H1 (cell line): ENCODE measurements around the gene RAB11FIP3. TPM values are rescaled to one million over a fixed set of nuclear protein-coding genes. Genes with fewer than 3 reads are reported as not detected.

Source experiments
- CTCF ChIA-PET: fragments of 300-600 bp; sonication (Branson Sonifier 250); formaldehyde crosslinking; loops from one replicate; lab custom pipeline; 2021; ENCODE audit not compliant: partially characterized antibody; lab: Charles Lee
- POLR2A ChIA-PET: fragments of 300-600 bp; sonication (Branson Sonifier 250); formaldehyde crosslinking; loops from one replicate; lab custom pipeline; 2021; ENCODE audit warnings: inconsistent platforms; ENCODE audit not compliant: partially characterized antibody; lab: Charles Lee
- DNase-seq, 2 experiments: peaks; one replicate each; pipeline versions ENCODE4 v3.0.0 to v3.0.0-alpha.2; 2010 to 2022; ENCODE audit warnings: low spot score in 2 of 2, low read depth in 1 of 2, mixed read lengths in 1 of 2
- FAIRE-seq: peaks from 2 replicates; lab custom pipeline; 2011; peaks lifted over from hg19 to GRCh38; lab: Jason Lieb, UNC
- H2AFZ ChIP-seq: 2 replicates; pipeline ENCODE4 v1.8.1; 2012; ENCODE audit warnings: low read length, inconsistent platforms
- H2AK5ac ChIP-seq: 2 replicates; pipeline ENCODE4 v1.6.1; 2013; ENCODE audit warnings: low read depth, low read length
- H2BK120ac ChIP-seq: replicated peaks from 2 replicates; pipeline ENCODE3; 2013; ENCODE audit warnings: low read depth, low read length, inconsistent platforms
- H2BK12ac ChIP-seq: 2 replicates; pipeline ENCODE4 v1.6.1; 2013; ENCODE audit warnings: low read depth, low read length
- H2BK15ac ChIP-seq: 2 replicates; pipeline ENCODE4 v1.6.1; 2013; ENCODE audit warnings: low read length
- H2BK20ac ChIP-seq: 2 replicates; pipeline ENCODE4 v1.6.1; 2013; ENCODE audit warnings: low read length
- H2BK5ac ChIP-seq: 2 replicates; pipeline ENCODE4 v1.6.1; 2013; ENCODE audit warnings: low read depth, low read length
- H3K14ac ChIP-seq: 2 replicates; pipeline ENCODE4 v1.6.1; 2013; ENCODE audit warnings: inconsistent platforms; ENCODE audit not compliant: insufficient read length
- H3K18ac ChIP-seq: 2 replicates; pipeline ENCODE4 v1.6.1; 2013; ENCODE audit warnings: low read length; ENCODE audit errors: extremely low read depth
- H3K23ac ChIP-seq: 2 replicates; pipeline ENCODE4 v1.6.1; 2013; ENCODE audit warnings: inconsistent platforms; ENCODE audit not compliant: insufficient read length
- H3K23me2 ChIP-seq: 2 replicates; pipeline ENCODE4 v1.6.1; 2013; ENCODE audit warnings: low read depth, low read length
- H3K27ac ChIP-seq: 2 replicates; pipeline ENCODE4 v1.6.1; 2011; ENCODE audit warnings: low read depth, low read length, inconsistent platforms
- H3K27me3 ChIP-seq, 4 experiments: replicated peaks in 1 of 4; 1 replicate in 1 of 4; 2 replicates in 3 of 4; pipeline versions ENCODE4 v1.6.1 to v1.8.1; 2011 to 2013; ENCODE audit warnings: low read length in 3 of 4, mild to moderate bottlenecking in 3 of 4, inconsistent platforms in 2 of 4, mixed read lengths in 2 of 4, moderate library complexity in 1 of 4; ENCODE audit not compliant: control insufficient read depth in 3 of 4, insufficient read depth in 3 of 4; ENCODE audit errors: extremely low read depth in 1 of 4
- H3K36me3 ChIP-seq, 4 experiments: 2 replicates each; pipeline versions ENCODE4 v1.6.1 to v1.8.1; 2011 to 2013; ENCODE audit warnings: mild to moderate bottlenecking in 4 of 4, low read length in 3 of 4, moderate library complexity in 2 of 4, control low read depth in 1 of 4, inconsistent platforms in 1 of 4; ENCODE audit not compliant: insufficient read depth in 4 of 4, control insufficient read depth in 2 of 4
- H3K4ac ChIP-seq: replicated peaks from 2 replicates; pipeline ENCODE3; 2013; ENCODE audit warnings: low read length, low read depth, mixed read lengths, inconsistent platforms; ENCODE audit not compliant: insufficient read length
- H3K4me1 ChIP-seq, 4 experiments: replicated peaks in 1 of 4; 1 replicate in 1 of 4; 2 replicates in 3 of 4; pipeline versions ENCODE4 v1.6.1 to v1.8.1; 2011 to 2013; ENCODE audit warnings: low read length in 3 of 4, inconsistent platforms in 2 of 4, mixed read lengths in 1 of 4; ENCODE audit not compliant: insufficient read depth in 4 of 4, control insufficient read depth in 3 of 4
- H3K4me2 ChIP-seq, 2 experiments: 2 replicates each; pipeline versions ENCODE4 v1.6.1 to v1.8.1; 2011 to 2013; ENCODE audit warnings: low read depth in 2 of 2, low read length in 2 of 2, control low read depth in 1 of 2, inconsistent platforms in 1 of 2, mild to moderate bottlenecking in 1 of 2; ENCODE audit not compliant: insufficient read depth in 1 of 2
- H3K4me3 ChIP-seq, 4 experiments: fragments of 200-600, 300-600 bp in 1 of 4; sonication (generic), shearing (Covaris generic), sonication (Bioruptor Twin) in 1 of 4; 2 replicates each; pipeline versions ENCODE4 v1.5.1 to v1.8.1; 2011 to 2016; ENCODE audit warnings: low read length in 4 of 4, low read depth in 3 of 4, control low read depth in 2 of 4, inconsistent platforms in 2 of 4, mild to moderate bottlenecking in 2 of 4, mixed read lengths in 1 of 4, moderate library complexity in 1 of 4; ENCODE audit not compliant: insufficient read depth in 2 of 4; ENCODE audit errors: extremely low read depth in 1 of 4
- H3K56ac ChIP-seq: replicated peaks from 2 replicates; pipeline ENCODE3; 2013; ENCODE audit warnings: low read depth, mild to moderate bottlenecking, mixed read lengths, low read length, inconsistent platforms; ENCODE audit not compliant: insufficient read length
- H3K79me1 ChIP-seq: 2 replicates; pipeline ENCODE4 v1.6.1; 2013; ENCODE audit warnings: low read depth, low read length, control low read depth
- H3K79me2 ChIP-seq, 2 experiments: 2 replicates each; pipeline versions ENCODE4 v1.6.1 to v1.8.1; 2012 to 2013; ENCODE audit warnings: low read length in 2 of 2, mild to moderate bottlenecking in 2 of 2, inconsistent platforms in 1 of 2; ENCODE audit not compliant: insufficient read depth in 2 of 2, control insufficient read depth in 1 of 2
- H3K9ac ChIP-seq, 4 experiments: replicated peaks in 1 of 4; 1 replicate in 1 of 4; 2 replicates in 3 of 4; pipeline versions ENCODE4 v1.6.1 to v1.8.1; 2011 to 2013; ENCODE audit warnings: low read depth in 3 of 4, low read length in 3 of 4, control low read depth in 2 of 4, mild to moderate bottlenecking in 2 of 4, moderate library complexity in 2 of 4, inconsistent platforms in 1 of 4; ENCODE audit errors: extremely low read depth in 1 of 4
- H3K9me3 ChIP-seq, 2 experiments: 2 replicates each; pipeline versions ENCODE4 v1.6.1 to v1.8.1; 2012 to 2013; ENCODE audit warnings: mild to moderate bottlenecking in 2 of 2, moderate library complexity in 2 of 2, control low read depth in 1 of 2, inconsistent platforms in 1 of 2, low read depth in 1 of 2, low read length in 1 of 2, mixed read lengths in 1 of 2; ENCODE audit not compliant: insufficient read depth in 2 of 2
- H4K20me1 ChIP-seq, 2 experiments: replicated peaks in 1 of 2; 2 replicates each; pipeline versions ENCODE3 to v1.8.1; 2011 to 2013; ENCODE audit warnings: inconsistent platforms in 2 of 2, low read length in 2 of 2, mild to moderate bottlenecking in 1 of 2; ENCODE audit not compliant: insufficient read depth in 2 of 2, control insufficient read depth in 1 of 2
- H4K5ac ChIP-seq: 2 replicates; pipeline ENCODE4 v1.6.1; 2013; ENCODE audit warnings: low read length, low read depth, mixed read lengths, inconsistent platforms; ENCODE audit not compliant: insufficient read length
- H4K8ac ChIP-seq: 2 replicates; pipeline ENCODE4 v1.8.0; 2013; ENCODE audit warnings: mild to moderate bottlenecking, moderate library complexity, low read length, inconsistent platforms; ENCODE audit not compliant: insufficient read depth; ENCODE audit errors: extremely low read depth
- H4K91ac ChIP-seq: replicated peaks from 2 replicates; pipeline ENCODE3; 2013; ENCODE audit warnings: low read length, mixed read lengths, inconsistent platforms; ENCODE audit not compliant: insufficient read length
- CTBP2 ChIP-seq: IDR thresholded peaks from 2 replicates; pipeline ENCODE4 v1.7.0; 2011; ENCODE audit warnings: borderline replicate concordance, mild to moderate bottlenecking, moderate library complexity, mixed read lengths, low read length; ENCODE audit not compliant: insufficient read depth, insufficient read length
- CTCF ChIP-seq, 3 experiments: IDR thresholded peaks; 1 replicate in 2 of 3; 2 replicates in 1 of 3; pipeline versions ENCODE4 v1.5.1 to v1.6.1; 2011; ENCODE audit warnings: low read length in 3 of 3, mild to moderate bottlenecking in 3 of 3, inconsistent platforms in 2 of 3, low read depth in 1 of 3, moderate library complexity in 1 of 3; ENCODE audit not compliant: insufficient read depth in 1 of 3; ENCODE audit errors: control extremely low read depth in 1 of 3
- EGR1 ChIP-seq: IDR thresholded peaks from 2 replicates; pipeline ENCODE4 v1.6.1; 2011; ENCODE audit warnings: low read depth, low read length, borderline replicate concordance
- GTF2F1 ChIP-seq: IDR thresholded peaks from 2 replicates; pipeline ENCODE4 v1.6.1; 2012; ENCODE audit warnings: low read depth, low read length, improper control_type of control experiment, borderline replicate concordance
- POLR2A ChIP-seq, 2 experiments: IDR thresholded peaks; 1 replicate in 1 of 2; 2 replicates in 1 of 2; pipeline ENCODE4 v1.6.1; 2011; ENCODE audit warnings: low read depth in 2 of 2, low read length in 2 of 2, mild to moderate bottlenecking in 2 of 2; ENCODE audit errors: control extremely low read depth in 1 of 2
- POU5F1 ChIP-seq: IDR thresholded peaks from 2 replicates; pipeline ENCODE4 v1.6.1; 2011; ENCODE audit warnings: low read depth, mild to moderate bottlenecking, low read length, moderate library complexity
- RAD21 ChIP-seq, 2 experiments: IDR thresholded peaks in 1 of 2; conservative IDR thresholded peaks in 1 of 2; 2 replicates each; pipeline ENCODE4 v1.6.1; 2011; ENCODE audit warnings: low read depth in 2 of 2, low read length in 2 of 2, improper control_type of control experiment in 1 of 2, inconsistent platforms in 1 of 2, mild to moderate bottlenecking in 1 of 2, moderate library complexity in 1 of 2
- SP4 ChIP-seq: IDR thresholded peaks from 2 replicates; pipeline ENCODE4 v1.6.1; 2012; ENCODE audit warnings: low read length, inconsistent platforms
- WGBS, 2 experiments: shearing (Covaris generic) in 1 of 2; methylation state at CpG; one replicate each; pipeline versions ENCODE4 v1.1.6 to v1.1.7; 2013 to 2015; ENCODE audit warnings: low lambda C conversion rate in 2 of 2, mixed read lengths in 2 of 2, inconsistent platforms in 1 of 2, low coverage in 1 of 2, missing lambda C conversion rate in 1 of 2; ENCODE audit not compliant: insufficient replicate concordance in 2 of 2, insufficient coverage in 1 of 2, insufficient read length in 1 of 2; ENCODE audit errors: extremely low coverage in 1 of 2, missing lambda C conversion rate in 1 of 2; 5-methylcytosine and 5-hydroxymethylcytosine counted together
- polyA plus RNA-seq, 7 experiments: library from polyadenylated mRNA; depleted of rRNA in 3 of 7; stranded (reverse) in 5 of 7; unstranded in 2 of 7; fragments of >200 nt in 5 of 7; fragments of 200-250 nt in 2 of 7; gene quantifications; 1 replicate in 5 of 7; 2 replicates in 1 of 7; 4 replicates in 1 of 7; pipeline versions ENCODE4 v1.2.1 to v1.2.3, GENCODE V29; 2011 to 2013; ENCODE audit warnings: missing spikeins in 2 of 7, mixed read lengths in 2 of 7
- total RNA-seq: library from RNA; stranded (reverse); fragmentation: NEBNext Ultra II Directional; extraction: Animal tissue kit (Norgen Biotek cat#: 25700); gene quantifications from 2 replicates; pipeline ENCODE4 v1.2.1, GENCODE V29; 2021

The RAB11FIP3 gene
- total and polyA plus RNA-seq, 2 of the 8 experiments (the other 6 are each of a cell fraction or from before 2014, with no cell fraction given): 9.3 to 35.2 TPM

- no peak overlapping the region for H3K56ac ChIP-seq
- H3K23ac ChIP-seq: no peak overlapping the region
- no peak overlapping the region for H3K27ac ChIP-seq
- H4K8ac ChIP-seq: no peak overlapping the region
- ChIA-PET POLR2A (interaction anchor here (0.7 to 6.7 kb wide), 13 partner anchors 8 to 251 kb away, joined by 3 to 67 read pairs (median 4); partner anchors contain the start of genes MRPL28, RAB11FIP3 and WDR90), CTCF (interaction anchor here (0.5 to 1.7 kb wide), 7 partner anchors 8 to 249 kb away, joined by 3 to 9 read pairs (median 4); no protein-coding TSS in a partner anchor)
- H2BK12ac ChIP-seq: peak overlapping the region; percentile 87; the same call in 1 of the 2 replicates
- FAIRE-seq (no peak), DNase-seq (peak in 1 of 2 experiments; percentile 68)
- H3K9me3 ChIP-seq: no peaks in the 10 kb centered on the region
- peaks cover 5% of the 10 kb centered on the region for H3K23me2 ChIP-seq
- no peaks in the 10 kb centered on the region; the same call in 1 of the 2 replicates for H3K79me1 ChIP-seq
- 88% methylated on average over 24 of the region's 24 CpGs; no CpG with 5 or more reads in 1 of the 2 experiments for WGBS, 2 experiments
- H2BK20ac ChIP-seq: no peak overlapping the region
- no peak overlapping the region for H3K4ac ChIP-seq
- H3K14ac ChIP-seq: no peak overlapping the region
- no peak overlapping the region for H4K91ac ChIP-seq
- H2AK5ac ChIP-seq: peak overlapping the region; percentile 79; the same call in 1 of the 2 replicates
- H3K4me2 ChIP-seq: peak overlapping the region in 1 of 2 experiments; percentile 32; a peak in 2 of 4 replicates
- H3K79me2 ChIP-seq: no peaks in the 10 kb centered on the region; a peak in 1 of 4 replicates
- H3K4me3 ChIP-seq: no peak overlapping the region
- H3K27me3 ChIP-seq: no peaks in the 10 kb centered on the region
- H2AFZ ChIP-seq: no peak overlapping the region
- no peak overlapping the region for H3K18ac ChIP-seq
- H2BK5ac ChIP-seq: peak overlapping the region; percentile 71; the same call in 1 of the 2 replicates
- H2BK120ac ChIP-seq: no peak overlapping the region
- H4K5ac ChIP-seq: no peak overlapping the region
- peaks cover 0 to 26% (median 13%) of the 10 kb centered on the region in 4 experiments; a peak in 6 of 7 replicates for H3K4me1 ChIP-seq
- H4K20me1 ChIP-seq: peaks cover 2 to 21% of the 10 kb centered on the region in 2 experiments
- H3K36me3 ChIP-seq: peaks cover 7 to 18% (median 14%) of the 10 kb centered on the region in 4 experiments; a peak in 6 of 8 replicates
- H2BK15ac ChIP-seq: peak overlapping the region; percentile 29; the same call in 1 of the 2 replicates
- H3K9ac ChIP-seq: no peak overlapping the region; a peak in 1 of 7 replicates
- TF ChIP-seq POLR2A (IDR thresholded peaks at IDR 0.05; ENCODE audit: control extremely low read depth in 1 of 2, low read depth in 2 of 2, low read length in 2 of 2) (0 out of 3 replicates have a peak, but pooled peaks of 1 of the 2 experiments have one; percentile 22), SP4 (no peak), CTBP2 (no peak), GTF2F1 (no peak), CTCF (IDR thresholded peaks at IDR 0.05; ENCODE audit: control extremely low read depth in 1 of 3, insufficient read depth in 1 of 3, low read depth in 1 of 3, low read length in 3 of 3) (peak in 1 of 3 experiments; percentile 38; a peak in 1 of 4 replicates), RAD21 (IDR thresholded peaks at IDR 0.05 in 1 of 2, conservative IDR thresholded peaks at IDR 0.05 in 1 of 2; ENCODE audit: low read depth in 2 of 2, low read length in 2 of 2) (peak in 1 of 2 experiments; percentile 6; a peak in 1 of 4 replicates), EGR1 (no peak), POU5F1 (no peak)
These were observed 26.7 kb upstream of the RAB11FIP3 start for GRCh38 chr16:398561-399339.
